Neuronal stem cell (in vitro differentiated cells): ENCODE measurements around the gene FILIP1L.

Source experiments
- DNase-seq: peaks from one replicate; pipeline ENCODE4 v3.0.0-alpha.2; 2013; ENCODE audit warnings: low spot score
- H2AFZ ChIP-seq: one replicate; pipeline ENCODE4 v1.6.1; 2013; ENCODE audit warnings: mild to moderate bottlenecking, low read length, inconsistent platforms
- H2AK5ac ChIP-seq: 2 replicates; pipeline ENCODE4 v1.6.1; 2013; ENCODE audit warnings: low read depth, mild to moderate bottlenecking, inconsistent platforms, low read length, moderate library complexity, mixed read lengths
- H2BK120ac ChIP-seq: 2 replicates; pipeline ENCODE4 v1.6.1; 2013; ENCODE audit warnings: low read depth, mild to moderate bottlenecking, inconsistent platforms, low read length, moderate library complexity, mixed read lengths
- H2BK12ac ChIP-seq: one replicate; pipeline ENCODE4 v1.6.1; 2013; ENCODE audit warnings: low read length, inconsistent platforms
- H2BK15ac ChIP-seq: 2 replicates; pipeline ENCODE4 v1.6.1; 2013; ENCODE audit warnings: mild to moderate bottlenecking, low read length, inconsistent platforms, mixed read lengths
- H2BK5ac ChIP-seq: one replicate; pipeline ENCODE4 v1.6.1; 2013; ENCODE audit warnings: inconsistent platforms, mild to moderate bottlenecking, low read length, moderate library complexity
- H3K14ac ChIP-seq: one replicate; pipeline ENCODE4 v1.6.1; 2013; ENCODE audit warnings: low read length, inconsistent platforms
- H3K18ac ChIP-seq: 2 replicates; pipeline ENCODE4 v1.6.1; 2013; ENCODE audit warnings: low read length, inconsistent platforms
- H3K23ac ChIP-seq: 2 replicates; pipeline ENCODE4 v1.6.1; 2013; ENCODE audit warnings: low read depth, mild to moderate bottlenecking, mixed read lengths, low read length, inconsistent platforms; ENCODE audit not compliant: poor library complexity
- H3K27ac ChIP-seq: replicated peaks from 3 replicates; pipeline ENCODE4 v1.5.1; 2013; ENCODE audit warnings: low read length, inconsistent platforms
- H3K27me3 ChIP-seq, 3 experiments: 2 replicates each; pipeline ENCODE4 v1.6.1; 2013; ENCODE audit warnings: low read length in 3 of 3, mild to moderate bottlenecking in 2 of 3, inconsistent platforms in 1 of 3, low read depth in 1 of 3, mixed read lengths in 1 of 3, moderate library complexity in 1 of 3; ENCODE audit not compliant: control insufficient read depth in 3 of 3, insufficient read depth in 3 of 3
- H3K36me3 ChIP-seq, 2 donors: replicated peaks in 1 of 2; 2 replicates each; pipeline ENCODE4 v1.6.1; 2013; ENCODE audit warnings: low read length in 2 of 2; ENCODE audit not compliant: control insufficient read depth in 2 of 2, insufficient read depth in 2 of 2
- H3K4ac ChIP-seq: 2 replicates; pipeline ENCODE4 v1.6.1; 2013; ENCODE audit warnings: inconsistent platforms, mild to moderate bottlenecking, low read length, moderate library complexity
- H3K4me1 ChIP-seq, 2 donors: 1 replicate in 1 of 2; 2 replicates in 1 of 2; pipeline ENCODE4 v1.6.1; 2013; ENCODE audit warnings: low read length in 2 of 2, low read depth in 1 of 2; ENCODE audit not compliant: control insufficient read depth in 2 of 2, insufficient read depth in 1 of 2
- H3K4me2 ChIP-seq: one replicate; pipeline ENCODE4 v1.6.1; 2013; ENCODE audit warnings: mild to moderate bottlenecking, low read length, inconsistent platforms; ENCODE audit not compliant: insufficient read depth, poor library complexity, severe bottlenecking
- H3K4me3 ChIP-seq, 2 donors: 2 replicates each; pipeline ENCODE4 v1.5.1; 2013; ENCODE audit warnings: low read length in 2 of 2, mild to moderate bottlenecking in 2 of 2, inconsistent platforms in 1 of 2, moderate library complexity in 1 of 2
- H3K79me1 ChIP-seq: one replicate; pipeline ENCODE4 v1.6.1; 2013; ENCODE audit warnings: low read depth, mild to moderate bottlenecking, inconsistent platforms, low read length, moderate library complexity
- H3K9ac ChIP-seq: one replicate; pipeline ENCODE4 v1.6.1; 2013; ENCODE audit warnings: mild to moderate bottlenecking, low read depth, low read length, inconsistent platforms; ENCODE audit not compliant: poor library complexity
- H3K9me3 ChIP-seq, 2 donors: replicated peaks in 1 of 2; 2 replicates each; pipeline versions ENCODE3 to v1.6.1; 2013; ENCODE audit warnings: low read length in 2 of 2, mild to moderate bottlenecking in 2 of 2, inconsistent platforms in 1 of 2, low read depth in 1 of 2, mixed read lengths in 1 of 2, moderate library complexity in 1 of 2; ENCODE audit not compliant: control insufficient read depth in 2 of 2, insufficient read depth in 1 of 2
- H4K8ac ChIP-seq: one replicate; pipeline ENCODE4 v1.6.1; 2013; ENCODE audit warnings: low read depth, mild to moderate bottlenecking, inconsistent platforms, low read length, moderate library complexity
- H4K91ac ChIP-seq: one replicate; pipeline ENCODE4 v1.6.1; 2013; ENCODE audit warnings: low read length, low read depth, mild to moderate bottlenecking, inconsistent platforms; ENCODE audit not compliant: poor library complexity
- WGBS, 2 donors: extraction: QIAGEN DNeasy Blood & Tissue Kit; methylation state at CpG; one replicate each; pipeline ENCODE4 v1.1.7; 2013; ENCODE audit warnings: missing lambda C conversion rate in 2 of 2, mixed read lengths in 1 of 2; ENCODE audit not compliant: insufficient read length in 2 of 2, insufficient replicate concordance in 1 of 2; ENCODE audit errors: extremely low coverage in 2 of 2; 5-methylcytosine and 5-hydroxymethylcytosine counted together

Gene FILIP1L

DNA sequence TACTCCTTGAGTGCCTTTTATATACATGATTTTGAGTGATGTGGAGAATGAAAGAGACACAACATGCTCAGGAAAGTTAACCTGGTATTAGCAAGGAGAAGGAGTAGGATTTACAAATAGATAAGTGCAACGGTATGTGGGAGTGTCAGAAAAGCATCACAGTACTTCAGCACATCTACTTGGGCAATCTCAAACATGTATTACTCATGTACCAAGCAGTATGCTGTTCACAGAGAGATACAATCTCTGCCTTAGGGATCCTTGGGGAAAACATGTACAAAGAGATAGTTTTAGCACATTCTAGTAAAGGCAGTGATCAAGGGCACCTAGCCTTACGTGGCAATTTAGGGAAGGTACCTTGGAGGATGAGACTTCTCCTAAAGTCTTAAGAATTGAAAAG lies 146.5 kb downstream of the FILIP1L start:
- H3K4me3 ChIP-seq, result no peak overlapping the region
- H2BK5ac ChIP-seq, result no peak overlapping the region
- no peak overlapping the region for H2BK120ac ChIP-seq
- H4K8ac ChIP-seq, result no peak overlapping the region
- no peaks in the 10 kb centered on the region for H3K36me3 ChIP-seq
- H3K14ac ChIP-seq, result no peak overlapping the region
- no peak overlapping the region for H2BK12ac ChIP-seq
- no peaks in the 10 kb centered on the region for H3K79me1 ChIP-seq
- H3K27me3 ChIP-seq, result no peaks in the 10 kb centered on the region
- no CpG with 5 or more reads among the region's 2 CpGs for WGBS, 2 donors
- H3K18ac ChIP-seq, result no peak overlapping the region
- no peak overlapping the region for H3K27ac ChIP-seq
- H3K9me3 ChIP-seq, result no peaks in the 10 kb centered on the region
- H3K23ac ChIP-seq, result no peak overlapping the region
- no peak overlapping the region for H4K91ac ChIP-seq
- H3K4ac ChIP-seq, result no peak overlapping the region
- H2AFZ ChIP-seq, result no peak overlapping the region
- peaks cover 1 to 20% of the 10 kb centered on the region in 2 donors for H3K4me1 ChIP-seq
- no peak overlapping the region for H2BK15ac ChIP-seq
- H3K4me2 ChIP-seq, result no peak overlapping the region
- H2AK5ac ChIP-seq, result no peak overlapping the region
- H3K9ac ChIP-seq, result no peak overlapping the region
- DNase-seq, result no peak

DNA sequence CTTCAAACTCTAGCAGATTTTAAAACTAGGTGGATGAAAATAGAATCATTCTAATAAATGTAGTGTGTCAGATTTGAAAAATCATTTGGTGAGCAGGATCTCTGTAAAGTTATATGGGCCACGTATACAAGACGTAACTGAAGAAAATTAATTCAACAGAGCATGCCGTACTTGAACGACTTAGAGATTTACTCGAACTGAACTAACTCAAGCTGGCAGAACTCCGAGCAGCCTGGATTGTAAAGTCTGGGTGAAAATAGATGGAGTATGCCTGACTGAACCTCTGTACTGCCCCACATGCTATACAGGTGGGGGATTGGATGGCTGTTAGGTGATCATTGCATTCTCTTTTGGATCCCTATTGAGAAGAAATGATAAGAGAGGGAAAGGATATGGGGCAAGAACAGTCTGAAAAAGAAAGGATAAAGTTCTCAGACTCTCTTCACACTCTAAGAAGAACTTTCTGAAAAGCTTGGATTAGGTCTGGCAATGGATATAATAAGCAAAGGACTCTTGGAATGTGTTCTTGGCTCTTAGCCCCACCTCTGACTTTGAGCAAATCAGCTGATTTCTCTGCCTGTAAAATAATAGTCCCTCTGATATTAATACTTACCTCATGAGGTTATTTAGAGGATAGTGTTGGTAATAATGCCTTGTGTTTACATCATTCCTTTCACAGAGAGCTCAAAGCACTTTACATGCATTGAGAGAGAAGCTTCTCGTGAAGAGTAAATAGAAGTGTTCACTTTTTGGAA lies 147.5 kb downstream of the FILIP1L start:
- H3K23ac ChIP-seq, result no peak overlapping the region
- no peak overlapping the region for H4K91ac ChIP-seq
- no peak overlapping the region for H2AK5ac ChIP-seq
- no peaks in the 10 kb centered on the region for H3K36me3 ChIP-seq
- H3K79me1 ChIP-seq, result no peaks in the 10 kb centered on the region
- H3K9me3 ChIP-seq, result no peaks in the 10 kb centered on the region
- no CpG with 5 or more reads among the region's 7 CpGs for WGBS, 2 donors
- no peaks in the 10 kb centered on the region for H3K27me3 ChIP-seq
- H3K18ac ChIP-seq, result no peak overlapping the region
- no peak overlapping the region for H3K9ac ChIP-seq
- no peak overlapping the region for H2BK12ac ChIP-seq
- H3K4me2 ChIP-seq, result no peak overlapping the region
- H3K14ac ChIP-seq, result no peak overlapping the region
- H2BK15ac ChIP-seq, result no peak overlapping the region
- H3K4me1 ChIP-seq, result peaks cover 1 to 20% of the 10 kb centered on the region in 2 donors
- H4K8ac ChIP-seq, result no peak overlapping the region
- H3K4me3 ChIP-seq, result no peak overlapping the region
- H3K27ac ChIP-seq, result no peak overlapping the region
- H2BK120ac ChIP-seq, result no peak overlapping the region
- H3K4ac ChIP-seq, result no peak overlapping the region
- no peak overlapping the region for H2BK5ac ChIP-seq
- no peak overlapping the region for H2AFZ ChIP-seq
- DNase-seq, result no peak

DNA sequence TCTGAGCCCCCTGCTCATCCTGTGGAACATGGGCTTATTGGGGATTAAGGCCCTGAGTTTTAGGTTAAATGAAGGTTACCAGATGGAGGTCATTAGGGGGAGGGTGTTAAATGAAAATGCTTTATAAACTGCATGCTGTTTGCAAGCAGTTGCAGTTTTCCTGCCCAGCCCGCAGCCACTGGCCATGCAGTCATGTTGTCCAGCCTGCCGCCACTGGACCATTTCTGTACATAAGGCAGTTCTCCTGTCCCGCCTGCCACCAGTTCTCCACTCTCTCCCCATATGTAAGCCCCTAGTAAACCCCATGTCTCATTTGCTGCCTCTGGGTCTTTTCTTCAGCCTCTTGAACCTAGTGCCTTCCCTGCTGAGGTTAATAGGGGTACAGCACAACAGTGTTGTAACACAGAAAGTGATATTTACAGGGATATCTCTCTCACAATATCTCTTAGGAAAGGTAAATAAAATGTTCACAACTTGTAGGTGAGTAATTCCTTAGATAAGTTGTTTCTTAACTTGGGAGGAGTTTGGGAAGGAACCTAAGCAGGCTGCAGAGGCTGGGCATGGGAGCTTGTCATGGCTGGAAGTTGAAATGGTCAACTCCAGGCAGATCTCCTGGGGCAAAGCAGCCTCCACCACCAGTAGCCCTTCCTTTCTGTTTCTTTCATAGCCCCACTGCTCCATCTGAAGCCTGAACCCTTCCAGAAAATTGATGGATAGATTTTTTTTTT lies 148.5 kb downstream of the FILIP1L start:
- H3K4ac ChIP-seq, result no peak overlapping the region
- WGBS, 2 donors, result no CpG with 5 or more reads among the region's 3 CpGs
- H3K27me3 ChIP-seq, result no peaks in the 10 kb centered on the region
- no peaks in the 10 kb centered on the region for H3K36me3 ChIP-seq
- no peak overlapping the region for H3K23ac ChIP-seq
- no peak overlapping the region for H3K4me2 ChIP-seq
- H4K91ac ChIP-seq, result no peak overlapping the region
- H4K8ac ChIP-seq, result no peak overlapping the region
- no peak overlapping the region for H3K14ac ChIP-seq
- no peak overlapping the region for H2AFZ ChIP-seq
- no peak for DNase-seq
- no peak overlapping the region for H2BK15ac ChIP-seq
- no peaks in the 10 kb centered on the region for H3K9me3 ChIP-seq
- peaks cover 1 to 20% of the 10 kb centered on the region in 2 donors for H3K4me1 ChIP-seq
- H3K9ac ChIP-seq, result no peak overlapping the region
- no peak overlapping the region for H2AK5ac ChIP-seq
- H3K18ac ChIP-seq, result no peak overlapping the region
- no peak overlapping the region for H2BK12ac ChIP-seq
- H3K79me1 ChIP-seq, result no peaks in the 10 kb centered on the region
- no peak overlapping the region for H2BK5ac ChIP-seq
- no peak overlapping the region for H3K27ac ChIP-seq
- H2BK120ac ChIP-seq, result no peak overlapping the region
- no peak overlapping the region for H3K4me3 ChIP-seq

DNA sequence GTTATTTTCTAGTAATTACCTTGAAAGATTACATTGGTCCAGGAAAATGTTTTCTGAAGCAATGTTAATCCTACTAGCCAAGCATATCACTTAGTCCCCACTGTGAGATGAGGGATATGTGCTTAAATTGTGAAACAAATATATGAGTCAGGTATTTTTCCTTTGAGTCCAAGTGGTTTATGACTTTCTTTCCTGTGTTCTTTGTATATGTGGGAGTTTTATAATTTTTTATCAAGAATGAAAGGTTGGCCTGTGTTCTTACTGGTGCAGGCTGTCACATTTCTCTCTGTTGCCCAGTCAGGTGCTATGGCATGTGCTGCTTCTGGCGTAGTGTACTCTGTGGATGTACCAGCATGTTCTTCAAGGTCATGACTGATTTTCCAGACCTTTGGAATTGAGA lies 149.2 kb downstream of the FILIP1L start:
- H3K23ac ChIP-seq, result no peak overlapping the region
- H2AK5ac ChIP-seq, result no peak overlapping the region
- H3K36me3 ChIP-seq, result no peaks in the 10 kb centered on the region
- H3K4me1 ChIP-seq, result peaks cover 1 to 16% of the 10 kb centered on the region in 2 donors
- no peaks in the 10 kb centered on the region for H3K9me3 ChIP-seq
- WGBS, 2 donors, result no CpG with 5 or more reads among the region's 1 CpG
- no peak overlapping the region for H3K27ac ChIP-seq
- H2AFZ ChIP-seq, result no peak overlapping the region
- DNase-seq, result no peak
- no peak overlapping the region for H4K8ac ChIP-seq
- no peak overlapping the region for H3K9ac ChIP-seq
- H2BK120ac ChIP-seq, result no peak overlapping the region
- H3K18ac ChIP-seq, result no peak overlapping the region
- H2BK5ac ChIP-seq, result no peak overlapping the region
- no peaks in the 10 kb centered on the region for H3K27me3 ChIP-seq
- no peak overlapping the region for H3K4me3 ChIP-seq
- no peak overlapping the region for H3K4ac ChIP-seq
- H2BK12ac ChIP-seq, result no peak overlapping the region
- no peaks in the 10 kb centered on the region for H3K79me1 ChIP-seq
- H4K91ac ChIP-seq, result no peak overlapping the region
- H2BK15ac ChIP-seq, result no peak overlapping the region
- no peak overlapping the region for H3K14ac ChIP-seq
- no peak overlapping the region for H3K4me2 ChIP-seq
